ENCODE results near the gene GNPTAB.

DNA sequence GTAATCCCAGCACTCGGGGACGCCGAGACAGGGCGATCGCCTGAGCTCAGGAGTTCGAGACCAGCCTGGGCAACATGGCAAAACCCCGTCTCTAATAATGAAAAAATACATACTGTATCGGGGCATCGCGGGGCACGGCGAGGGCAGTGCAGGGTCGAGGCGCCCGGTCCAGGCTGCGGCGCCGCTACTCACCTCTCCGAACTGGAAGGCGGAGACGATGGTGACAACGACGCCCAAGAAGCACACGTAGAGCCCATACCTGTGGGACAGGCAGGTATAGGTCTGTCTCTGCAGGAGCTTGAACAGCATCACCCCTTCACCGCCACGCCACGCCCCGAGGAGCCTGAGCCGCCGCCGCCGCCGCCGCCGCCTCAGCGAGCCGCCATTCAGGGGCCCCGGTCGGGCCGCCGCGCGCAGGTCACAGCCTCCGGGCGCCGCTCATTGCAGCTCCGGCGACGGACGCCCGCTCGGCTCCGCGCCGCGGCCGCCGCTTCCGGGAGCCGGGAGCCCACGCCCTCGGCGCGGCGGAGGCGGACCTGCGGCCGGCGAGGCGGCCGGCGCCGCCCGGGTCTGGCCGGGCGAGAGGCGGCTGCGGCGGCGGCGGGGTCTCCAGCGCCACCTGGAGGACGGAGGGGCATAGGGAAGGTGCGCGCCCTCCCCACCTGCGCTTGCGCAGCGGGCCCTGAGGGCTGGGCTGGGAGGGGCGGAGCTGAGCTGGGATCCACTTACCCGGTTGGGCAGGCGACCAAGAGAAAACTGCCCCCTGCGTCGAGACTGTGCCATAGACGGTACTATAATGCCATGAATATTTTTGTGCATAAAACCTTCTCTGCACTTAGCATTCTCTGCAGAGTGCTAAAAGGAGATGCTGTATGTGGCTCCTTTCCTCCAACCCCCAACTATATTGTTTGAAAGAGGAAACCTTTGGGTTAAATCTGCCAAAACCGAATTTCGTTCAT, at the start of gene GNPTAB:
- TF ChIP-seq, protein P1, sequence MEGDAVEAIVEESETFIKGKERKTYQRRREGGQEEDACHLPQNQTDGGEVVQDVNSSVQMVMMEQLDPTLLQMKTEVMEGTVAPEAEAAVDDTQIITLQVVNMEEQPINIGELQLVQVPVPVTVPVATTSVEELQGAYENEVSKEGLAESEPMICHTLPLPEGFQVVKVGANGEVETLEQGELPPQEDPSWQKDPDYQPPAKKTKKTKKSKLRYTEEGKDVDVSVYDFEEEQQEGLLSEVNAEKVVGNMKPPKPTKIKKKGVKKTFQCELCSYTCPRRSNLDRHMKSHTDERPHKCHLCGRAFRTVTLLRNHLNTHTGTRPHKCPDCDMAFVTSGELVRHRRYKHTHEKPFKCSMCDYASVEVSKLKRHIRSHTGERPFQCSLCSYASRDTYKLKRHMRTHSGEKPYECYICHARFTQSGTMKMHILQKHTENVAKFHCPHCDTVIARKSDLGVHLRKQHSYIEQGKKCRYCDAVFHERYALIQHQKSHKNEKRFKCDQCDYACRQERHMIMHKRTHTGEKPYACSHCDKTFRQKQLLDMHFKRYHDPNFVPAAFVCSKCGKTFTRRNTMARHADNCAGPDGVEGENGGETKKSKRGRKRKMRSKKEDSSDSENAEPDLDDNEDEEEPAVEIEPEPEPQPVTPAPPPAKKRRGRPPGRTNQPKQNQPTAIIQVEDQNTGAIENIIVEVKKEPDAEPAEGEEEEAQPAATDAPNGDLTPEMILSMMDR (IDR thresholded peaks at IDR 0.05; ENCODE audit: insufficient read depth, low read depth, low read length) = peak; percentile 46
- no peak for TF ChIP-seq EZH2 (IDR thresholded peaks at IDR 0.05; ENCODE audit: insufficient read depth, low read length)

Data from astrocyte (in vitro differentiated cells and primary cell).